ENCODE results near the gene STYXL2.

The STYXL2 gene

DNA sequence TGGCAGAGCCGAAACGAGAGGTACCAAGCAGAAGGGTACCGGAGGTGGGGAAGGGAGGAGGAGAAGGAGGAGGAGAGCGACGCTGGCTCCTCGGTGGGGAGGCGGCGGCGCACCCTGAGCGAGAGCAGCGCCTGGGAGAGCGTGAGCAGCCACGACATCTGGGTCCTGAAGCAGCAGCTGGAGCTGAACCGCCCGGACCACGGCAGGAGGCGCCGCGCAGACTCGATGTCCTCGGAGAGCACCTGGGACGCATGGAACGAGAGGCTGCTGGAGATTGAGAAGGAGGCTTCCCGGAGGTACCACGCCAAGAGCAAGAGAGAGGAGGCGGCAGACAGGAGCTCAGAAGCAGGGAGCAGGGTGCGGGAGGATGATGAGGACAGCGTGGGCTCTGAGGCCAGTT lies 32.4 kb downstream of the STYXL2 start:
- no peak overlapping the region for H3K9ac ChIP-seq (ENCODE audit: low read length)
- no peak overlapping the region for H3K4me3 ChIP-seq (ENCODE audit: low read depth in 1 of 2, low read length in 2 of 2)
- no peak overlapping the region for H3K27ac ChIP-seq (ENCODE audit: low read depth, low read length)
- H3K4me1 ChIP-seq (ENCODE audit: insufficient read depth, low read length): no peaks in the 10 kb centered on the region
- H3K36me3 ChIP-seq (ENCODE audit: insufficient read depth, low read length): no peaks in the 10 kb centered on the region
- no peaks in the 10 kb centered on the region for H3K9me3 ChIP-seq (ENCODE audit: low read length)
- H3K27me3 ChIP-seq (ENCODE audit: control insufficient read depth in 1 of 2, insufficient read depth in 2 of 2, low read length in 2 of 2): peaks cover 0 to 3% of the 10 kb centered on the region in 2 donors

DNA sequence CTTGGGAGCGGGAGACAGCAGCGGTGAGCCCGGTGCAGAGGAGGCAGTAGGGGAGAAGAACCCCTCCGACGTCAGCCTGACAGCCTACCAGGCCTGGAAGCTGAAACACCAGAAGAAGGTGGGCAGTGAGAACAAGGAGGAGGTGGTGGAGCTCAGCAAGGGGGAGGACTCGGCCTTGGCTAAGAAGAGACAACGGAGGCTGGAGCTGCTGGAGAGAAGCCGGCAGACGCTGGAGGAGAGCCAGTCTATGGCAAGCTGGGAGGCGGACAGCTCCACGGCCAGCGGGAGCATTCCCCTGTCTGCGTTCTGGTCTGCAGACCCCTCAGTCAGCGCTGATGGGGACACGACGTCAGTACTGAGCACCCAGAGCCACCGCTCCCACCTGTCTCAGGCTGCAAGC lies 32.9 kb downstream of the STYXL2 start:
- no peak overlapping the region for H3K9ac ChIP-seq (ENCODE audit: low read length)
- no peaks in the 10 kb centered on the region for H3K9me3 ChIP-seq (ENCODE audit: low read length)
- no peak overlapping the region for H3K27ac ChIP-seq (ENCODE audit: low read depth, low read length)
- no peaks in the 10 kb centered on the region for H3K36me3 ChIP-seq (ENCODE audit: insufficient read depth, low read length)
- H3K4me1 ChIP-seq (ENCODE audit: insufficient read depth, low read length): no peaks in the 10 kb centered on the region
- H3K27me3 ChIP-seq (ENCODE audit: control insufficient read depth in 1 of 2, insufficient read depth in 2 of 2, low read length in 2 of 2): peaks cover 0 to 3% of the 10 kb centered on the region in 2 donors
- H3K4me3 ChIP-seq (ENCODE audit: low read depth in 1 of 2, low read length in 2 of 2): no peak overlapping the region

DNA sequence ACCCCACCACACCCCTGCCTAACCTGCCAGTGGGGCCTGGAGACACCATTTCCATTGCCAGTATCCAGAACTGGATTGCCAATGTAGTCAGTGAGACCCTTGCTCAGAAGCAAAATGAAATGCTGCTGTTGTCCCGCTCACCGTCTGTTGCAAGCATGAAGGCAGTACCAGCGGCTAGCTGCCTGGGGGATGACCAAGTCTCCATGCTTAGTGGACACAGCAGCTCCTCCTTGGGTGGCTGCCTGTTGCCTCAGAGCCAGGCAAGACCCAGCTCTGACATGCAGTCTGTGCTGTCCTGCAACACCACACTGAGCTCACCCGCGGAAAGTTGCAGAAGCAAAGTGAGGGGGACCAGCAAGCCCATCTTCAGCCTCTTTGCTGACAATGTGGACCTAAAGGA lies 33.4 kb downstream of the STYXL2 start:
- no peak overlapping the region for H3K4me3 ChIP-seq (ENCODE audit: low read depth in 1 of 2, low read length in 2 of 2)
- no peak overlapping the region for H3K9ac ChIP-seq (ENCODE audit: low read length)
- peaks cover 0 to 3% of the 10 kb centered on the region in 2 donors for H3K27me3 ChIP-seq (ENCODE audit: control insufficient read depth in 1 of 2, insufficient read depth in 2 of 2, low read length in 2 of 2)
- no peaks in the 10 kb centered on the region for H3K36me3 ChIP-seq (ENCODE audit: insufficient read depth, low read length)
- no peaks in the 10 kb centered on the region for H3K9me3 ChIP-seq (ENCODE audit: low read length)
- H3K4me1 ChIP-seq (ENCODE audit: insufficient read depth, low read length): no peaks in the 10 kb centered on the region
- no peak overlapping the region for H3K27ac ChIP-seq (ENCODE audit: low read depth, low read length)

DNA sequence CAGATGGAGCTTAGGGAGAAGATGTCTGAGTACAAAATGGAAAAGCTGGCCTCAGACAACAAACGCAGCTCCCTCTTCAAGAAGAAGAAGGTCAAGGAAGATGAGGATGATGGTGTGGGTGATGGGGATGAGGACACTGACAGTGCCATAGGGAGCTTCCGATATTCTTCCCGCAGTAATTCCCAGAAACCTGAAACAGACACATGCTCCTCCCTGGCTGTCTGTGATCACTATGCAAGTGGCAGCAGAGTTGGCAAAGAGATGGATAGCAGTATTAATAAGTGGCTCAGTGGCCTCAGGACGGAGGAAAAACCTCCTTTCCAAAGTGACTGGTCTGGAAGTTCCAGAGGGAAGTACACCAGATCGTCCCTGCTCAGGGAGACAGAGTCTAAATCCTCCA lies 33.8 kb downstream of the STYXL2 start:
- no peaks in the 10 kb centered on the region for H3K9me3 ChIP-seq (ENCODE audit: low read length)
- peaks cover 0 to 3% of the 10 kb centered on the region in 2 donors for H3K27me3 ChIP-seq (ENCODE audit: control insufficient read depth in 1 of 2, insufficient read depth in 2 of 2, low read length in 2 of 2)
- no peak overlapping the region for H3K4me3 ChIP-seq (ENCODE audit: low read depth in 1 of 2, low read length in 2 of 2)
- no peaks in the 10 kb centered on the region for H3K4me1 ChIP-seq (ENCODE audit: insufficient read depth, low read length)
- no peak overlapping the region for H3K9ac ChIP-seq (ENCODE audit: low read length)
- H3K27ac ChIP-seq (ENCODE audit: low read depth, low read length): no peak overlapping the region
- H3K36me3 ChIP-seq (ENCODE audit: insufficient read depth, low read length): no peaks in the 10 kb centered on the region

DNA sequence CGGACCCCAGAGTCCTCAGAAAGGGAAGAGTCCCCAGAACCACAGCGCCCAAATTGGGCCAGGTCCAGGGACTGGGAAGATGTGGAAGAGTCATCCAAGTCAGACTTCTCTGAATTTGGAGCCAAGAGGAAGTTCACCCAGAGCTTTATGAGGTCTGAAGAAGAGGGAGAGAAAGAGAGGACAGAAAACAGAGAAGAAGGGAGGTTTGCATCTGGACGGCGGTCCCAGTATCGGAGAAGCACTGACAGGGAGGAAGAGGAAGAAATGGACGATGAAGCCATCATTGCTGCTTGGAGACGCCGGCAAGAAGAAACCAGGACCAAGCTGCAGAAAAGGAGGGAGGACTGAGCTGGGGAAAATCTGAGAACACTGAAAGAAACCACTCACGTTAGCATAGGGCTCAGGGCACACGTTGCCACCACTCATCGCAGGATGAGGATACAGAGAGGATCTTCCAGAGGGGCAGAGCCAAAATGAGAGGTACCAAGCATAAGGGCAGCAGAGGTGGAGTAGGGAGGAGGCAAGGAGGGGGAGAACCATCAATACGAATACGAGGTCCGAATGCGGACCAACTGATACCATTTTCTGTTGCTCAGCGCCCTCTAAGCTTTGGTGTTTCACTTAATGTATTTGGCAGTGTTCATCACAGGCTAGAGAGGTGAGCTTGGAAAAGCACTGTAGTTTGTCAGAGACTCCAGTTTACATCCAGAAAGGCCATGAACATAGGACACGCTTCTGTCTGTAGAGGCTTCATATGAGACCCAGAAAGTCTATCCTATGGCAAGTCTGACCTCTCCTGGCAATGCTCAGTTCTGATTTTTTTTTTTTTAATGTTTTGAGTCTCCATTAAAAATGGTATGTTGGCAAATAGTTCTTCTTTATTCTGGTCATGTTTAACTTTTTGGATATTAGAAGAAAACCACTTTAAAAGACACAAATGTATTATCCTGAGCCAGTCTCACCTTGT lies 34.7 kb downstream of the STYXL2 start:
- Histone ChIP-seq H3K4me3 (ENCODE audit: low read depth in 1 of 2, low read length in 2 of 2) (no peak overlapping the region), H3K4me1 (ENCODE audit: insufficient read depth, low read length) (no peaks in the 10 kb centered on the region), H3K27ac (ENCODE audit: low read depth, low read length) (no peak overlapping the region), H3K36me3 (ENCODE audit: insufficient read depth, low read length) (no peaks in the 10 kb centered on the region), H3K27me3 (ENCODE audit: control insufficient read depth in 1 of 2, insufficient read depth in 2 of 2, low read length in 2 of 2) (peaks cover 0 to 3% of the 10 kb centered on the region in 2 donors), H3K9me3 (ENCODE audit: low read length) (no peaks in the 10 kb centered on the region), H3K9ac (ENCODE audit: low read length) (no peak overlapping the region)

DNA sequence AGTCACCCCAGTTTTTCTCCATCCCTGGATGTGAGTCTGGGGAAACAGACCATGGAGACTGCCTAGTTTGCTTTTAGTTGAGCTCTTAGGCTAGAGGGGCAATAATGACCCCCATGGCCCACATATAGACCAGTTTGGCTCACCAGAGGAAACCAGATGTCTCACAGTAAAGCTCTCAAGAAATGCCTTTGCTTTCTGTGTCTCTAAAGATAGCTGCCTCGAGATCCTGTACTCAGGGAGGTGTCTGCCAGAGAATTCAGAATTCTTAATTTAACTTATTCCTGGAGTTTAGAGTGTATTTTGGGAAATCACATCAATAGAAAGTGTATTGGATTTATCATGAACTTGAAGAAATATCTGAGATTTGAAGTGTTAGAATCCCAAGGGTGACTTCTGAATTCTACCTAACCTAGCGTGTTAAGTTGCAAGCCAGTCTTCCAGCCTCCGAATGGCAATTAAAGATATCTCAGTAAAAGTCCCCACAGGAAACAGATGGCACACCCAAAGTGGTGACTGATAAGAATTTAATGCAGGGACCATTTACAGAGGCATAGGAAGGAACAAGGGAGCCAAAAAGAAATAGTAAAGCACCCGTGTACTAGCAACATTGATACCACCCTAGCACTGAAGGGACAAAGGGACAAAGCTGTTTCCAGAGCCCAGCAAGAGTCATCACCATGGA lies 37.1 kb downstream of the STYXL2 start:
- no peak overlapping the region for H3K27ac ChIP-seq (ENCODE audit: low read depth, low read length)
- no peaks in the 10 kb centered on the region for H3K4me1 ChIP-seq (ENCODE audit: insufficient read depth, low read length)

DNA sequence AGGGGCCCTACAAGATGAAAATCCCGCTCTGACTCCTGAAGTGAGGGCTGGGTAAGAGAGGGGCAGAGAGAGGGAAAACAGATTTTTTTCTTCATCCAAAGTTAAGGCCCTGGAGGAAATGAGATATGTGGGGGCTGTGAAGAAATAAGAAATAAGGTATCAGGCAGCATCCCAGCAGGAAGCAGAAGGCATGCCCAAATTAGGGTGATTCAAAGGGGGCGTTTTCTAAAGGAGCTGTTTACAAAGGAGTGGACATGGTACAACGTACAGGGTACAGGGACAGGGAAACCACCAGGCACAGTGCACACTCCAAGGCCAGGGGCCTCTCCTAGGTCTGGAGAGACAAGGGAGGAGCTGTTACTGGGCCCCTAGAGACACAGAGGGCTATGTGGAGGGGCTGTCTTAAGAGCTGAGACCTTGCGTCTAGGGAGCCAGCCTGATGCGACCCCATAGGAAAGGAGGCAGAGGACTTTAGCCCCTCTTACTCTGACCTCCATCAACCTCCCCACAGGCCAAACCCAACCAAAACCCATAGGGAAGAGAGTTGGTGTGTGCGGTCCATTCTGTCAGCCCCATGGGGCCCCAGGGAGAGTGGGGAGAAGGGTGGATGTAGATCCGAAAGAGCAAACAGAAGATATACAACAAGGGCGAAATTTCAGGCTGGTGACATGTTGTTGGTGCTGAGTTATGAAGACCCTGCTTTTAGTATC lies 38.6 kb downstream of the STYXL2 start:
- Histone ChIP-seq H3K27ac (ENCODE audit: low read depth, low read length) (no peak overlapping the region), H3K4me1 (ENCODE audit: insufficient read depth, low read length) (no peaks in the 10 kb centered on the region), H3K9me3 (ENCODE audit: low read length) (no peaks in the 10 kb centered on the region), H3K4me3 (ENCODE audit: low read depth in 1 of 2, low read length in 2 of 2) (no peak overlapping the region), H3K9ac (ENCODE audit: low read length) (no peak overlapping the region), H3K36me3 (ENCODE audit: insufficient read depth, low read length) (no peaks in the 10 kb centered on the region), H3K27me3 (ENCODE audit: control insufficient read depth in 1 of 2, insufficient read depth in 2 of 2, low read length in 2 of 2) (peaks cover 0 to 3% of the 10 kb centered on the region in 2 donors)

More for the DNA sequence above, 37.1 kb downstream of the STYXL2 start:
- H3K4me3 ChIP-seq (ENCODE audit: low read depth in 1 of 2, low read length in 2 of 2): no peak overlapping the region
- no peak overlapping the region for H3K9ac ChIP-seq (ENCODE audit: low read length)
- H3K36me3 ChIP-seq (ENCODE audit: insufficient read depth, low read length): no peaks in the 10 kb centered on the region
- no peaks in the 10 kb centered on the region for H3K9me3 ChIP-seq (ENCODE audit: low read length)
- H3K27me3 ChIP-seq (ENCODE audit: control insufficient read depth in 1 of 2, insufficient read depth in 2 of 2, low read length in 2 of 2): peaks cover 0 to 3% of the 10 kb centered on the region in 2 donors

DNA sequence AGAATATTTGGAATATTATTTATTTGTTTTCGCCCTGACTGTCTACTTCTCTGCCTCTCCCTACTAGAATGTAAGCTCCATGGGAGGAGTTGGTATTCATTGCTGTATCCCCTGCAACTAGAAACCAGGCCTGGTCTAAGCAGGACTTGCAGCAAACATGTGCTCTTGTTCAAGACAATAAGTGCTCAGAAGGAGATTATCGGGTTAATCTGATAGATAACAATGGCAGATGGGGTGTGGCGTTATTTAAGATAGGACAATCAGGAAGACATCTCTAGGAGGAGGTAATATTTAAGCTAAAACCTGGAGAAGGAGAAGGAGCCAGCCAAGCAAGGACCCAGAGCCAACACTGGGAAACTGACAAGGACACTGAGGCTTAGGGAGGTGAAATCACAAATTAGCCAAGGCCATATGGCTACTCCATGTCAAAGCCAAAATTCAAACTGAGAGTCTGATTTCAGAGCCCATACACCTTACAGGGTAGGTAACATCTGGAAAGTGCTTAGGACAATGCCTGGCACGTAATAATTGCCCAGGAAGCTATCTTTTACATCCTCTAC lies 41.5 kb downstream of the STYXL2 start:
- Histone ChIP-seq H3K27ac (ENCODE audit: low read depth, low read length) (no peak overlapping the region), H3K4me3 (ENCODE audit: low read depth in 1 of 2, low read length in 2 of 2) (no peak overlapping the region), H3K36me3 (ENCODE audit: insufficient read depth, low read length) (no peaks in the 10 kb centered on the region), H3K9ac (ENCODE audit: low read length) (no peak overlapping the region), H3K27me3 (ENCODE audit: control insufficient read depth in 1 of 2, insufficient read depth in 2 of 2, low read length in 2 of 2) (no peaks in the 10 kb centered on the region), H3K4me1 (ENCODE audit: insufficient read depth, low read length) (no peaks in the 10 kb centered on the region), H3K9me3 (ENCODE audit: low read length) (no peaks in the 10 kb centered on the region)

DNA sequence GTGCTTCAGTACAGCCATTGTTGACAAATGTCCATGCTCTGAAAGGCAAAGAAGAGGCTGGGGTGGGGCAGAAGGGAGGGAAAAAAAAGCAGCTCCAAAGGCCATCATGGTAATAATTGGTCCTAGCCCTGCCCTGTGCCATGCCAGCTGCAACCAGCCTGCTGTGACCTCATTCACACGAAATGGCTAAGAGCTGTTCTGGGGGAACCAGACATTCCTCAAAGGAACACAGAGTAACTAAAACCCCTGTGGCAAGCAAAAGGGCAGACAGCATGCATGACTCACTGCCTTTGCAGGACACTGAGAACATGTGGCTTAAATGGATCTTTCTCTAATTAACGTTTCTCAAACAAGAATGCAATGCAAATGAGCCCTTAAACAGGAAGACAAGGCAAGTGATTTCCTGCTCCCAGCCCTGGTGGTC lies 42.3 kb downstream of the STYXL2 start:
- Histone ChIP-seq H3K9ac (ENCODE audit: low read length) (no peak overlapping the region), H3K27me3 (ENCODE audit: control insufficient read depth in 1 of 2, insufficient read depth in 2 of 2, low read length in 2 of 2) (no peaks in the 10 kb centered on the region), H3K36me3 (ENCODE audit: insufficient read depth, low read length) (no peaks in the 10 kb centered on the region), H3K4me1 (ENCODE audit: insufficient read depth, low read length) (no peaks in the 10 kb centered on the region), H3K9me3 (ENCODE audit: low read length) (no peaks in the 10 kb centered on the region), H3K27ac (ENCODE audit: low read depth, low read length) (no peak overlapping the region), H3K4me3 (ENCODE audit: low read depth in 1 of 2, low read length in 2 of 2) (no peak overlapping the region)

DNA sequence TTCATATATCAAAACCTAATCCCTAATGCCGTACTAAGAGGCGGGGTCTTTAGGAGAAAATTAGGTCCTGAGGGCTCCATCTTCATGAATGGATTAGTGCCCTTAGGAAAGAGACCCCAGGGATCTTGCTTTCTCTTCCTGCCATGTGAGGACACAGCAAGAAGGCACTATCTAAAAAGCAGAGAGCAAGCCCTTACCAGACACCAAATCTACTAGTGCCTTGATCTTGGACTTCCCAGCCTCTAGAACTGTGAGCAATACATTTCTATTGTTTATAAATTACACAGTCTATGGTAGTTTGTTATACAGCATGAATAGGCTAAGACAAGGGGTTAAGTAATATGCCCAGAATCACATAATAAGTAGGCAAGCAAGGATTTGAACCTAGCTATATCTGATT lies 42.9 kb downstream of the STYXL2 start:
- H3K36me3 ChIP-seq (ENCODE audit: insufficient read depth, low read length): no peaks in the 10 kb centered on the region
- no peaks in the 10 kb centered on the region for H3K9me3 ChIP-seq (ENCODE audit: low read length)
- H3K27ac ChIP-seq (ENCODE audit: low read depth, low read length): no peak overlapping the region
- H3K9ac ChIP-seq (ENCODE audit: low read length): no peak overlapping the region
- no peak overlapping the region for H3K4me3 ChIP-seq (ENCODE audit: low read depth in 1 of 2, low read length in 2 of 2)
- H3K4me1 ChIP-seq (ENCODE audit: insufficient read depth, low read length): no peaks in the 10 kb centered on the region
- H3K27me3 ChIP-seq (ENCODE audit: control insufficient read depth in 1 of 2, insufficient read depth in 2 of 2, low read length in 2 of 2): no peaks in the 10 kb centered on the region

DNA sequence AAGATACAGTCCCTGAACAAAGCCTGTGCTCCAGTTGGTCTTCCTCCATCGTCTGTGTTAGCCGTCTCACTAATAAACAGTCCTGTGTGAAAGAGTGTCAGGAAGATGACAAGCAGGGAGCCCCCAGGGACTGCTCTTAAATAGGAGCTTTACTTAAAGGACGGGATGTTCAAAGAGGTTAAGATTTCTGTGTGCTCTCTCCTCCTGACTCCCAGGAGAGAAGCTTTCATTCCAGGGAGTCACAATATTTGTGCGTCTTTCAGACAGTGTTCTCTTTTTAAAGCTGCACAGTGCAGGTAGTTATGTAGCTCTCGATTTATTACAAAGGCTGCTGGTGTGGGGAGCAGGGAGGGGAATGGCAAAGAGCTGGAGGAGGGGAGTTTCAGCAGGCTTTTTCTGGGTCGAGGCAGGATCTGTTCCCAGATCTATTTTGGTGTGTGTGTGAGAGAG lies 43.5 kb downstream of the STYXL2 start:
- no peak overlapping the region for H3K27ac ChIP-seq (ENCODE audit: low read depth, low read length)

More for the DNA sequence above, 43.5 kb downstream of the STYXL2 start:
- H3K36me3 ChIP-seq (ENCODE audit: insufficient read depth, low read length): no peaks in the 10 kb centered on the region
- H3K27me3 ChIP-seq (ENCODE audit: control insufficient read depth in 1 of 2, insufficient read depth in 2 of 2, low read length in 2 of 2): no peaks in the 10 kb centered on the region
- H3K9ac ChIP-seq (ENCODE audit: low read length): no peak overlapping the region
- no peaks in the 10 kb centered on the region for H3K9me3 ChIP-seq (ENCODE audit: low read length)
- H3K4me3 ChIP-seq (ENCODE audit: low read depth in 1 of 2, low read length in 2 of 2): no peak overlapping the region
- no peaks in the 10 kb centered on the region for H3K4me1 ChIP-seq (ENCODE audit: insufficient read depth, low read length)

Data from muscle layer of colon (tissue), 2 donors.